ENCODE data around the gene PCK2.

PCK2 gene

GRCh38 chr14:24139272-24139934 is 45.3 kb downstream of the PCK2 start:
- DNase-seq = no peak

- peak; percentile 98 for DNase-seq
These were observed 47.2 kb downstream of the PCK2 start, which contains the start of gene EMC9 for GRCh38 chr14:24141097-24141880. Gene EMC9, minus strand, starts transcription at chr14:24141591. Its CDS starts 287 bp downstream, at chr14:24141304.

- no peak for DNase-seq
These were observed 49.4 kb downstream of the PCK2 start for GRCh38 chr14:24143511-24143910.

- DNase-seq = no peak
These were observed 50.3 kb downstream of the PCK2 start for GRCh38 chr14:24144451-24144850.

GRCh38 chr14:24145219-24145618 is 51.1 kb downstream of the PCK2 start:
- DNase-seq = no peak

- no peak for DNase-seq
These were observed 51.8 kb downstream of the PCK2 start for GRCh38 chr14:24145690-24146452.

- DNase-seq = peak; percentile 89
These were observed 52.4 kb downstream of the PCK2 start, which contains the start of gene PSME2 for GRCh38 chr14:24146453-24146977. Gene PSME2, minus strand, starts transcription at chr14:24146610. Its CDS starts 29 bp downstream, at chr14:24146581.

GRCh38 chr14:24146978-24147760 is 53.1 kb downstream of the PCK2 start, which contains the start of gene RNF31:
Gene RNF31, plus strand, starts transcription at chr14:24147498. Its CDS starts 201 bp downstream, at chr14:24147699.
- DNase-seq = peak; percentile 90

GRCh38 chr14:24147761-24148428 is 53.8 kb downstream of the PCK2 start:
- DNase-seq = no peak

- no peak for DNase-seq
These were observed 55.3 kb downstream of the PCK2 start for GRCh38 chr14:24149302-24149969.

GRCh38 chr14:24150061-24150460 is 56.0 kb downstream of the PCK2 start:
- no peak for DNase-seq

GRCh38 chr14:24150567-24150966 is 56.5 kb downstream of the PCK2 start:
- DNase-seq = no peak

GRCh38 chr14:24150993-24151392 is 56.9 kb downstream of the PCK2 start:
- DNase-seq = no peak

- no peak for DNase-seq
These were observed 57.4 kb downstream of the PCK2 start for GRCh38 chr14:24151404-24152080.

Measured in NCI-H1417 treated with DMSO at 0.1 percent for 48 hours (cell line).